ENCODE data around the gene SZT2. TPM values are rescaled to one million over a fixed set of nuclear protein-coding genes. Genes with fewer than 3 reads are reported as not detected.

SZT2 gene
- total and polyA plus RNA-seq, 10 of the 15 experiments (the other 5 are each of a cell fraction or from before 2014, with no cell fraction given): 1.4 to 38.3 (median 12.7) TPM

GRCh38 chr1:43387976-43388599, 1.6 kb upstream of the SZT2 start:
- peak overlapping the region; percentile 35; the same call in 1 of the 2 replicates for H3K27ac ChIP-seq (ENCODE audit: control insufficient read depth, insufficient read depth)
- WGBS (ENCODE audit: insufficient coverage, insufficient replicate concordance, low lambda C conversion rate, missing lambda C conversion rate): 23% methylated on average over 4 of the region's 4 CpGs
- POLR2A ChIA-PET: interaction anchor here (0.6 to 4.5 kb wide), 5 partner anchors 10 to 30 kb away, joined by 3 to 15 read pairs (median 5); partner anchors contain the start of genes CDC20 and ELOVL1
- H2AFZ ChIP-seq (ENCODE audit: control insufficient read depth, low read depth, low read length): no peak overlapping the region
- CTCF ChIA-PET: interaction anchor here (1.7 to 3.0 kb wide), 3 partner anchors 11 to 149 kb away, joined by 5 to 14 read pairs (median 7); no protein-coding TSS in a partner anchor
- H3K4me3 ChIP-seq: peak overlapping the region; percentile 87
- intact Hi-C loops (cut with micrococcal nuclease; ENCODE audit: unreplicated experiment) (loop anchor here (2.0 kb wide), 1 partner anchor 19 kb away; the partner anchor contains the start of gene ELOVL1), in situ Hi-C loops (cut with MboI) (no loop called here)
- no peak for DNase-seq (ENCODE audit: low read depth, low spot score)
- SMC1A ChIA-PET (ENCODE audit: uncharacterized antibody, unreplicated experiment): interaction anchor here (0.9 to 3.3 kb wide), 3 partner anchors 11 to 149 kb away, joined by 3 to 14 read pairs (median 14); no protein-coding TSS in a partner anchor
- peaks cover 3 to 27% of the 10 kb centered on the region in 2 experiments for H3K36me3 ChIP-seq (ENCODE audit: control insufficient read depth in 2 of 2, insufficient read depth in 2 of 2, low read length in 1 of 2)
- peaks cover 18% of the 10 kb centered on the region for H3K4me1 ChIP-seq (ENCODE audit: control insufficient read depth, insufficient read depth, low read length)
- no peak for FAIRE-seq
- ATAC-seq: peak; percentile 6; the same call in 1 of the 3 replicates
- no peaks in the 10 kb centered on the region for H3K27me3 ChIP-seq (replicated peaks in 1 of 2; ENCODE audit: control insufficient read depth in 2 of 2, insufficient read depth in 2 of 2, low read length in 1 of 2)
- no TSS peak for BruUV-seq (replicated peaks)
- peak overlapping the region; percentile 78; the same call in 1 of the 2 replicates for H3K9ac ChIP-seq (ENCODE audit: control insufficient read depth, insufficient read depth, low read length)
- H3K79me2 ChIP-seq (ENCODE audit: control insufficient read depth, insufficient read depth, low read length): peaks cover 43% of the 10 kb centered on the region
- H4K20me1 ChIP-seq (ENCODE audit: control insufficient read depth, insufficient read depth): no peaks in the 10 kb centered on the region; the same call in 1 of the 2 replicates
- peak overlapping the region; percentile 93 for H3K4me2 ChIP-seq (ENCODE audit: control insufficient read depth, insufficient read depth)
- no peaks in the 10 kb centered on the region for H3K9me3 ChIP-seq (replicated peaks; ENCODE audit: control insufficient read depth, insufficient read depth, low read length)
- RAD21 ChIA-PET (ENCODE audit: unreplicated experiment): interaction anchor here (1.3 to 3.4 kb wide), 3 partner anchors 12 to 149 kb away, joined by 4 to 19 read pairs (median 9); partner anchors contain the start of gene CDC20
- TF ChIP-seq NFYB (IDR thresholded peaks at IDR 0.05; ENCODE audit: insufficient read depth, low read depth, low read length) (peak; percentile 64; the same call in 1 of the 2 replicates), LARP7 (IDR thresholded peaks at IDR 0.05) (no peak), MEF2B (IDR thresholded peaks at IDR 0.05; ENCODE audit: partially characterized antibody, poor library complexity, severe bottlenecking) (peak; percentile 24)

GRCh38 chr1:43388613-43389012, 1.1 kb upstream of the SZT2 start:
- CTCF ChIA-PET: interaction anchor here (1.4 to 3.0 kb wide), 4 partner anchors 11 to 149 kb away, joined by 5 to 14 read pairs (median 6); partner anchors contain the start of gene ELOVL1
- no peaks in the 10 kb centered on the region for H3K27me3 ChIP-seq (replicated peaks in 1 of 2; ENCODE audit: control insufficient read depth in 2 of 2, insufficient read depth in 2 of 2, low read length in 1 of 2)
- POLR2A ChIA-PET: interaction anchor here (1.2 to 4.5 kb wide), 5 partner anchors 11 to 30 kb away, joined by 3 to 15 read pairs (median 5); partner anchors contain the start of genes CDC20 and ELOVL1
- H3K9me3 ChIP-seq (replicated peaks; ENCODE audit: control insufficient read depth, insufficient read depth, low read length): no peaks in the 10 kb centered on the region
- no peak overlapping the region for H2AFZ ChIP-seq (ENCODE audit: control insufficient read depth, low read depth, low read length)
- FAIRE-seq: no peak
- peaks cover 3 to 27% of the 10 kb centered on the region in 2 experiments for H3K36me3 ChIP-seq (ENCODE audit: control insufficient read depth in 2 of 2, insufficient read depth in 2 of 2, low read length in 1 of 2)
- intact Hi-C loops (cut with micrococcal nuclease; ENCODE audit: unreplicated experiment): loop anchor here (2.0 kb wide), 1 partner anchor 20 kb away; the partner anchor contains the start of gene ELOVL1
- BruUV-seq (replicated peaks): no TSS peak
- peaks cover 18% of the 10 kb centered on the region for H3K4me1 ChIP-seq (ENCODE audit: control insufficient read depth, insufficient read depth, low read length)
- SMC1A ChIA-PET (ENCODE audit: uncharacterized antibody, unreplicated experiment): interaction anchor here (0.5 to 3.3 kb wide), 6 partner anchors 11 to 630 kb away, joined by 3 to 14 read pairs (median 4); no protein-coding TSS in a partner anchor
- in situ Hi-C loops (cut with MboI): no loop called here
- H3K4me3 ChIP-seq: peak overlapping the region; percentile 87
- RAD21 ChIA-PET (ENCODE audit: unreplicated experiment): interaction anchor here (0.6 to 3.4 kb wide), 4 partner anchors 12 to 150 kb away, joined by 3 to 19 read pairs (median 6); partner anchors contain the start of gene CDC20
- H3K27ac ChIP-seq (ENCODE audit: control insufficient read depth, insufficient read depth): peak overlapping the region; percentile 82
- H4K20me1 ChIP-seq (ENCODE audit: control insufficient read depth, insufficient read depth): no peaks in the 10 kb centered on the region; the same call in 1 of the 2 replicates
- ATAC-seq: no peak
- 51% methylated on average over 3 of the region's 3 CpGs for WGBS (ENCODE audit: insufficient coverage, insufficient replicate concordance, low lambda C conversion rate, missing lambda C conversion rate)
- H3K9ac ChIP-seq (ENCODE audit: control insufficient read depth, insufficient read depth, low read length): peak overlapping the region; percentile 78
- peaks cover 43% of the 10 kb centered on the region for H3K79me2 ChIP-seq (ENCODE audit: control insufficient read depth, insufficient read depth, low read length)
- no peak for DNase-seq (ENCODE audit: low read depth, low spot score)
- peak overlapping the region; percentile 93 for H3K4me2 ChIP-seq (ENCODE audit: control insufficient read depth, insufficient read depth)
- TF ChIP-seq RELB (IDR thresholded peaks at IDR 0.05; ENCODE audit: low read depth): no peak
- no peak for TF ChIP-seq NFYB (IDR thresholded peaks at IDR 0.05; ENCODE audit: insufficient read depth, low read depth, low read length)
- TF ChIP-seq MTA3 (IDR thresholded peaks at IDR 0.05; ENCODE audit: borderline replicate concordance, low read length): no peak
- no peak for TF ChIP-seq GABPA (IDR thresholded peaks at IDR 0.05; ENCODE audit: low read depth)
- no peak for TF ChIP-seq FOS (IDR thresholded peaks at IDR 0.05; ENCODE audit: borderline replicate concordance, extremely low read depth, insufficient read length)
- TF ChIP-seq MEF2A (IDR thresholded peaks at IDR 0.05; ENCODE audit: insufficient read depth, low read depth, low read length): no peak
- no peak for TF ChIP-seq SMC3 (IDR thresholded peaks at IDR 0.05; ENCODE audit: borderline replicate concordance, low read length)
- TF ChIP-seq SMAD1 (IDR thresholded peaks at IDR 0.05; ENCODE audit: low read depth, partially characterized antibody): no peak
- no peak for TF ChIP-seq PKNOX1 (IDR thresholded peaks at IDR 0.05)
- no peak for TF ChIP-seq NFIC (IDR thresholded peaks at IDR 0.05; ENCODE audit: low read depth, low read length)

Data from GM12878 (cell line).